Thymus (tissue), 11 donors: ENCODE results near the gene SQSTM1. TPM values are rescaled to one million over a fixed set of nuclear protein-coding genes. Genes with fewer than 3 reads are reported as not detected.

ENCODE experiments used
- DNase-seq, 9 donors: peaks; one replicate each; pipeline ENCODE4 v3.0.0-alpha.2; 2013; ENCODE audit warnings: low spot score in 9 of 9, low read depth in 6 of 9, missing footprints in 1 of 9
- H3K27ac ChIP-seq, 2 donors: one replicate each; pipeline ENCODE4 v1.5.1; 2013; ENCODE audit warnings: control low read depth in 1 of 2, low read depth in 1 of 2, low read length in 1 of 2, mild to moderate bottlenecking in 1 of 2, moderate library complexity in 1 of 2
- H3K27me3 ChIP-seq, 2 donors: one replicate each; pipeline ENCODE4 v1.5.1; 2013; ENCODE audit warnings: low read length in 1 of 2; ENCODE audit not compliant: control insufficient read depth in 2 of 2, insufficient read depth in 1 of 2
- H3K36me3 ChIP-seq, 2 donors: one replicate each; pipeline ENCODE4 v1.5.1; 2013; ENCODE audit warnings: low read length in 1 of 2, mild to moderate bottlenecking in 1 of 2, moderate library complexity in 1 of 2; ENCODE audit not compliant: control insufficient read depth in 2 of 2, insufficient read depth in 2 of 2
- H3K4me1 ChIP-seq, 2 donors: one replicate each; pipeline ENCODE4 v1.5.1; 2013; ENCODE audit warnings: low read length in 2 of 2; ENCODE audit not compliant: control insufficient read depth in 2 of 2, insufficient read depth in 2 of 2
- H3K4me3 ChIP-seq, 2 donors: one replicate each; pipeline ENCODE4 v1.5.1; 2013; ENCODE audit warnings: low read length in 2 of 2, control low read depth in 1 of 2, mild to moderate bottlenecking in 1 of 2
- H3K9me3 ChIP-seq, 2 donors: one replicate each; pipeline ENCODE4 v1.5.1; 2013; ENCODE audit warnings: low read length in 1 of 2, mild to moderate bottlenecking in 1 of 2; ENCODE audit not compliant: control insufficient read depth in 2 of 2, insufficient read depth in 1 of 2
- WGBS: extraction: QIAGEN DNeasy Blood & Tissue Kit; methylation state at CpG from one replicate; pipeline ENCODE4 v1.1.7; 2013; 5-methylcytosine and 5-hydroxymethylcytosine counted together
- polyA plus RNA-seq: library from polyadenylated mRNA; stranded (reverse); fragments of 200-250 nt; gene quantifications from one replicate; pipeline ENCODE4 v1.2.3, GENCODE V29; 2013
- total RNA-seq: library from RNA; stranded (reverse); fragments of 120-200 nt; gene quantifications from one replicate; pipeline ENCODE4 v1.2.4, GENCODE V29; 2013
- donor health status: healthy.

Gene SQSTM1
- total and polyA plus RNA-seq, 2 donors, result 97.9 to 253 TPM

DNA sequence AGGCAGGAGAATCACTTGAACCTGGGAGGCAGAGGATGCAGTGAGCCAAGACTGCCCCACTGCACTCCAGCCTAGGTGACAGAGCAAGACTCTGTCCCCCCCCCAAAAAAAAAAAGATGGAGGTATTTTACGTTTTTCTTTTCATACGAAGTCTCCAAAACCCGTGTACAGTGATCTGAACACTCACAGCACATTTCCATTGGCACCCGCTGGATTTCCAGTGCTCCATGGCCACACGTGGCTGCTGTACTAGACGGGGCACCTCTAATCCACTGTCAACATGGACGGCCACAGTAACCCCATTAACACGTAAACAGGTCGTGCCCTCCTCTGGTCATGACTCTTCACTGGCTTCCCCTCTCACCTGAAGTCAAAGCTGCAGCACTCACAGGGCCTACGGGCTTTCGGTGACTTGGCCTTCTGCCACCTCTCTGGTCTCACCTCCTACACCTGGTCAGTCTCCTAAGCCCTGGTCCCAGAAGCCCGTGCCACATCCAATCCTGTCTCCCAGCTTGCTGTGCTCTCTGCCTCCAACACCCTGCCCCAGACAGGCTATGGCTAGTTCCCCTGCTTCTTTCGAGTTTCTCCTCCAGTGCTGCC is 64.9 kb downstream of the SQSTM1 start:
- peaks cover 52 to 65% of the 10 kb centered on the region in 2 donors for H3K36me3 ChIP-seq
- H3K27me3 ChIP-seq, result no peaks in the 10 kb centered on the region
- H3K4me3 ChIP-seq, result no peak overlapping the region
- H3K9me3 ChIP-seq, result peaks cover 6 to 23% of the 10 kb centered on the region in 2 donors
- 93% methylated on average over 13 of the region's 13 CpGs for WGBS
- no peaks in the 10 kb centered on the region for H3K4me1 ChIP-seq
- H3K27ac ChIP-seq, result no peak overlapping the region
- DNase-seq, result no peak

DNA sequence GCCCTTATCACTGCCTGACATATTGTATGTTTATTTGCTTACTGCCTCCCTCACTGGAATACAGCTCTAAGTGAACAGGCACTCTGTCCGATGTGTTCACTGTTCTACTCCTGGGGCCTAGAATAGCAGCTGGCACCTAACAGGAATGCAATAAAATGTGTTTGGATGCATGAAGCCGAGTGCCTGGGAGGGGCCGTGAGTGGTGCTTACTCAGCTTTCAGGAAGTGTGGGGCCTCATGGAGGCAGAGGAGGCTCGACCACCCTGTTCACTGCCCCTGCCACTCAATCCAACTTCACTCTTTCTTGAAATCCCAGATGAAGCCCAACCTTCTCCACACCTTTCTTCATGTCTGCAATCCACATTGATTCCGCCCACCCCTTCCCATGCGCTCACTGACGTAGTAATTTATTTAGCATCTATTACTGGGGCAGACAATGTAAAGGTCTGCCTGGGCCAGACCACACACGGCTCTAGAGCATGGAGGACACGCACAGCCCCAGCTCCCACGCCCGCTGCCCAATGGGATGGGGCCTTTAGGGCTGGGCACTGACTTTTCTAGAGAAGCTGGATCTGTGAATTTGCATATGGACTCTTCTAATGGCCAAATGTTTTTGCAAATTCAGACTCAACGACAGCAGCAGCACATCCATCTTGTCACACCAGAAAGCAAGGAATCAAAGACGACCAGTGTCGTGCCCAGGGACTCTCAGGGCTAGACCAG is 65.6 kb downstream of the SQSTM1 start:
- DNase-seq, result no peak
- Histone ChIP-seq H3K4me1 (no peaks in the 10 kb centered on the region), H3K9me3 (peaks cover 6 to 23% of the 10 kb centered on the region in 2 donors), H3K27ac (no peak overlapping the region), H3K27me3 (no peaks in the 10 kb centered on the region), H3K4me3 (no peak overlapping the region), H3K36me3 (peaks cover 60 to 69% of the 10 kb centered on the region in 2 donors)
- whole genome bisulfite sequencing, result 97% methylated on average over 14 of the region's 14 CpGs

DNA sequence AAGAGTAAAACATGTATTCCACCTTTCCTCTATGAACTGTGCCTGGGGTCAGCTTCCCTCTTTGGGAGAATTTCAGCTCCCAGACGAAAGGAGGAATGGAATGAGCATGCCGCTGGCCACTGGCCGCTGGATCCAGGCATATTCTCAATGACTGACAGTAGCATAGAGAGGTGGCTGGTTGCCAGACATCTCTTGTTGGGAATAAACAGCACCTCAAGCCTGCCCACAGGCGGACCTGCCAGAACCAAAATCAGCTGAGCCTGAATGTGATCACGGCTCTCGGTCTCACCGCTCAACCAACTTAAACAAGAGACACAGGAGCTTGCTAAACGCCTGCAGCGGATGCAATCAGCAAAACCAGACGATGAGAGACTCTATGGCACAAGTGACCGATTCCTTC is 66.4 kb downstream of the SQSTM1 start:
- 87% methylated on average over 11 of the region's 11 CpGs for WGBS
- Histone ChIP-seq H3K27me3 (no peaks in the 10 kb centered on the region), H3K4me3 (no peak overlapping the region), H3K27ac (no peak overlapping the region), H3K9me3 (peaks cover 6 to 22% of the 10 kb centered on the region in 2 donors), H3K36me3 (peaks cover 66 to 76% of the 10 kb centered on the region in 2 donors), H3K4me1 (no peaks in the 10 kb centered on the region)
- no peak for DNase-seq

Other genes starting within 250 kb of the SQSTM1 start
- 612 TPM for gene HNRNPH1, start 197.2 kb upstream of the SQSTM1 start, total RNA-seq
- 582 TPM for gene HNRNPH1, start 197.2 kb upstream of the SQSTM1 start, polyA plus RNA-seq
- 0.19 TPM for gene CBY3, start 139.9 kb upstream of the SQSTM1 start, total RNA-seq
- gene CBY3, start 139.9 kb upstream of the SQSTM1 start, polyA plus RNA-seq, result 0.07 TPM
- 173 TPM for gene CANX, start 121.9 kb upstream of the SQSTM1 start, total RNA-seq
- 86.1 TPM for gene CANX, start 121.9 kb upstream of the SQSTM1 start, polyA plus RNA-seq
- 10.5 TPM for gene MAML1, start 88.1 kb upstream of the SQSTM1 start, total RNA-seq
- gene MAML1, start 88.1 kb upstream of the SQSTM1 start, polyA plus RNA-seq, result 13.3 TPM
- 2.7 TPM for gene LTC4S, start 26.9 kb upstream of the SQSTM1 start, total RNA-seq
- gene LTC4S, start 26.9 kb upstream of the SQSTM1 start, polyA plus RNA-seq, result 2.8 TPM
- 23.6 TPM for gene MGAT4B, start 14.0 kb upstream of the SQSTM1 start, total RNA-seq
- gene MGAT4B, start 14.0 kb upstream of the SQSTM1 start, polyA plus RNA-seq, result 56.7 TPM
- gene MRNIP, start 37.9 kb downstream of the SQSTM1 start, total RNA-seq, result 10.2 TPM
- gene MRNIP, start 37.9 kb downstream of the SQSTM1 start, polyA plus RNA-seq, result 43.9 TPM
- 13.9 TPM for gene TBC1D9B, start 87.0 kb downstream of the SQSTM1 start, total RNA-seq
- gene TBC1D9B, start 87.0 kb downstream of the SQSTM1 start, polyA plus RNA-seq, result 69.4 TPM